A549 (cell line): ENCODE measurements around the gene BCS1L. TPM values are rescaled to one million over a fixed set of nuclear protein-coding genes. Genes with fewer than 3 reads are reported as not detected.
A peak's percentile ranks its signal among the peaks of the same experiment; 100 is the strongest.

ENCODE experiments used
- ATAC-seq, 2 experiments: fragments of 200-7000 bp in 1 of 2; fragments of >200 bp in 1 of 2; cut with Nextera tagmentation in 1 of 2; cut with Tn5 transposase in 1 of 2; 3 replicates each; pipeline versions ENCODE4 v1.8.0 to v1.9.1; 2018 to 2020; ENCODE audit warnings: mild to moderate bottlenecking in 1 of 2, moderate library complexity in 1 of 2
- CTCF ChIA-PET: fragments of 300-600 bp; sonication (Branson Sonifier 250); formaldehyde crosslinking; extraction: SDS; loops from one replicate; lab custom pipeline; 2021; ENCODE audit warnings: antibody characterized with exemption, inconsistent platforms; lab: Yijun Ruan, JAX
- POLR2A ChIA-PET: fragments of 350-600 bp; formaldehyde crosslinking; extraction: SDS; loops from one replicate; lab custom pipeline; 2021; ENCODE audit warnings: antibody characterized with exemption, inconsistent platforms; lab: Yijun Ruan, JAX
- DNase-seq, 2 experiments: peaks; one replicate each; pipeline versions ENCODE4 v3.0.0 to v3.0.0-alpha.2; 2011 to 2016; ENCODE audit warnings: low read depth in 1 of 2, low spot score in 1 of 2
- FAIRE-seq: peaks from 2 replicates; lab custom pipeline; 2011; peaks lifted over from hg19 to GRCh38; lab: Jason Lieb, UNC
- H3K27ac ChIP-seq, 2 experiments: fragments of >200 bp; sonication (Bioruptor Twin); formaldehyde crosslinking; 3 replicates each; pipeline ENCODE4 v1.5.1; 2016 to 2017
- H3K4me1 ChIP-seq: fragments of >200 bp; sonication (Bioruptor Twin); formaldehyde crosslinking; 3 replicates; pipeline ENCODE4 v1.6.1; 2016
- H3K4me2 ChIP-seq: fragments of >200 bp; sonication (Bioruptor Twin); formaldehyde crosslinking; 3 replicates; pipeline ENCODE4 v1.6.1; 2016
- H3K4me3 ChIP-seq: fragments of >200 bp; sonication (Bioruptor Twin); formaldehyde crosslinking; 3 replicates; pipeline ENCODE4 v1.5.1; 2016
- H3K9me3 ChIP-seq: fragments of >200 bp; sonication (Bioruptor Twin); formaldehyde crosslinking; 3 replicates; pipeline ENCODE4 v1.6.1; 2016
- CHD4 ChIP-seq: fragments of 200-600 bp; sonication (generic); IDR thresholded peaks from 2 replicates; pipeline ENCODE4 v1.6.1; 2016; ENCODE audit warnings: antibody characterized with exemption, mild to moderate bottlenecking, borderline replicate concordance
- EHMT2 ChIP-seq: fragments of 200-600 bp; sonication (generic); IDR thresholded peaks from 2 replicates; pipeline ENCODE4 v1.6.1; 2016; ENCODE audit warnings: antibody characterized with exemption, low read depth, mild to moderate bottlenecking, moderate library complexity
- EP300 ChIP-seq, 2 experiments: fragments of >200 bp; sonication (Bioruptor Twin); formaldehyde crosslinking; IDR thresholded peaks; 2 replicates in 1 of 2; 3 replicates in 1 of 2; pipeline ENCODE4 v1.6.1; 2016 to 2017
- FOSB ChIP-seq: fragments of 250-450 bp; sonication (Bioruptor Pico); IDR thresholded peaks from 2 replicates; pipeline ENCODE4 v1.5.0; 2020; ENCODE audit warnings: mild to moderate bottlenecking, moderate library complexity
- FOSL2 ChIP-seq, 2 experiments: fragments of 450-650 bp in 1 of 2; fragments of >200 bp in 1 of 2; sonication (Bioruptor Twin) in 1 of 2; formaldehyde crosslinking; IDR thresholded peaks; 2 replicates each; pipeline versions ENCODE4 v1.5.0 to v1.6.1; 2016 to 2020; ENCODE audit warnings: mild to moderate bottlenecking in 1 of 2, moderate library complexity in 1 of 2
- HEYL ChIP-seq: fragments of 250-450 bp; sonication (Bioruptor Pico); IDR thresholded peaks from 2 replicates; pipeline ENCODE4 v1.8.0; 2021; ENCODE audit warnings: mild to moderate bottlenecking, moderate library complexity
- HOXB5 ChIP-seq: fragments of 250-450 bp; sonication (Bioruptor Pico); IDR thresholded peaks from 2 replicates; pipeline ENCODE4 v1.5.0; 2020; ENCODE audit warnings: mild to moderate bottlenecking, moderate library complexity
- KDM1A ChIP-seq: fragments of 200-600 bp; sonication (generic); IDR thresholded peaks from 2 replicates; pipeline ENCODE4 v1.6.1; 2016; ENCODE audit warnings: low read depth, mild to moderate bottlenecking
- MYC ChIP-seq: IDR thresholded peaks from 2 replicates; pipeline ENCODE4 v1.6.1; 2012; ENCODE audit warnings: mild to moderate bottlenecking, inconsistent platforms, low read length, improper control_type of control experiment, borderline replicate concordance
- NFE2L2 ChIP-seq: fragments of 150-350 bp; conservative IDR thresholded peaks from 2 replicates; pipeline ENCODE4 v1.6.1; 2014; ENCODE audit warnings: low read length
- PHF8 ChIP-seq: fragments of 200-600 bp; sonication (generic); IDR thresholded peaks from 2 replicates; pipeline ENCODE4 v1.6.1; 2016; ENCODE audit warnings: low read depth, mild to moderate bottlenecking, antibody characterized with exemption, moderate library complexity, borderline replicate concordance
- POLR2AphosphoS2 ChIP-seq: conservative IDR thresholded peaks from 2 replicates; pipeline ENCODE4 v1.6.1; 2012; ENCODE audit warnings: low read length, improper control_type of control experiment, inconsistent platforms
- RAD21 ChIP-seq, 2 experiments: fragments of >200 bp in 1 of 2; sonication (Bioruptor Twin) in 1 of 2; formaldehyde crosslinking in 1 of 2; IDR thresholded peaks in 1 of 2; conservative IDR thresholded peaks in 1 of 2; 2 replicates in 1 of 2; 3 replicates in 1 of 2; pipeline ENCODE4 v1.6.1; 2012 to 2018; ENCODE audit warnings: inconsistent platforms in 1 of 2
- RFX5 ChIP-seq: fragments of 450-650 bp; IDR thresholded peaks from 2 replicates; pipeline ENCODE4 v1.7.1; 2014; ENCODE audit warnings: antibody characterized with exemption, mild to moderate bottlenecking, moderate library complexity
- SMC3 ChIP-seq: fragments of >200 bp; sonication (Bioruptor Twin); formaldehyde crosslinking; IDR thresholded peaks from 3 replicates; pipeline ENCODE4 v1.6.1; 2018; ENCODE audit warnings: inconsistent platforms
- SREBF2 ChIP-seq: fragments of 450-650 bp; IDR thresholded peaks from 2 replicates; pipeline ENCODE4 v1.6.1; 2014; ENCODE audit warnings: mild to moderate bottlenecking, moderate library complexity
- TFCP2L1 ChIP-seq: fragments of 250-450 bp; sonication (Bioruptor Pico); IDR thresholded peaks from 2 replicates; pipeline ENCODE4 v1.5.0; 2021; ENCODE audit warnings: mild to moderate bottlenecking
- ZC3H11A ChIP-seq: fragments of 450-650 bp; IDR thresholded peaks from 2 replicates; pipeline ENCODE4 v1.6.1; 2014; ENCODE audit warnings: antibody characterized with exemption, mild to moderate bottlenecking
- ZNF302 ChIP-seq: fragments of 250-450 bp; sonication (Bioruptor Pico); IDR thresholded peaks from 2 replicates; pipeline ENCODE4 v1.9.0; 2021; ENCODE audit warnings: inconsistent platforms, mild to moderate bottlenecking, moderate library complexity
- WGBS: methylation state at CpG from one replicate; pipeline ENCODE4 v1.1.6; 2017; ENCODE audit errors: missing lambda C conversion rate; 5-methylcytosine and 5-hydroxymethylcytosine counted together
- polyA plus RNA-seq, 4 experiments: library from polyadenylated mRNA; depleted of rRNA in 3 of 4; stranded (reverse); fragments of >200 nt; fragmentation: RNase III in 1 of 4; extraction: RNeasy Plus Mini Kit Qiagen cat#74134 plus additional on column Dnase treatment in 1 of 4; gene quantifications; 2 replicates in 3 of 4; 3 replicates in 1 of 4; pipeline ENCODE4 v1.2.3, GENCODE V29; 2011 to 2017
- TF ChIP-seq, protein P1 (sequence below): fragments of 250-450 bp; sonication (Bioruptor Pico); IDR thresholded peaks from 2 replicates; pipeline ENCODE4 v1.5.0; 2021; ENCODE audit warnings: mild to moderate bottlenecking, moderate library complexity, borderline replicate concordance
- TF ChIP-seq, protein P2 (sequence below): fragments of >200 bp; sonication (Bioruptor Twin); formaldehyde crosslinking; IDR thresholded peaks from 3 replicates; pipeline ENCODE4 v1.5.1; 2016
- TF ChIP-seq, protein P3 (sequence below): IDR thresholded peaks from 2 replicates; pipeline ENCODE4 v1.6.1; 2012

BCS1L gene
- polyA plus RNA-seq, 2 of the 4 experiments (the other 2 are of a cell fraction), result 46.3 to 47.1 TPM

DNA sequence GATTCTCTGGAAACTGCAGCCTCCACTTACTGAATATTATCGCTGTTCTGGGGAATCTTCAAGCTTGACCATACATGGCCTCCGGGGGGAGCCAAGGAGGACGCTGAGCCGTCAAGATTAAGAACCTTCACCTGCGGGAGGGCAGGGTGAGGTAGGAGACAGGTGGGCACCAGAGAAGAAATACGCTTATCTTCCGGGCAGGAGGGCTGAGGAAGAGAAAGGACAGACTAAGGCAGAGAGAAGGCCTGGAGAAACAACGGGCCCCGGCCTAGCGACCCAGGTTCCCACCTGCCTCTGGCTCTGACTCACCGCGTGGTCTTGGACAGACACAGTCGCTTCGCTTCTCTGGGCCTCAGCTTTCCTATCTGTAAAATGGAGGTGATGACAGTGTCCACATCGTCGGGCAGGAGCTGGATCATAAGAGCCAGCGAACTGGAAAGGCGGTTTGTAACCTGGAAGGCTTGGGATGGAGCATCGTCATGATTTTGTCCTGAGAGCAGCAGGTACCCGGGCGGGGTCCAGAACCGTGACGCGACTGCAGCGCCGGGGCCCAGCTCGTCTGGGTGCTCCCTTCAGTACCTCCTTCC is 719 bp upstream of the BCS1L start:
- peaks cover 14% of the 10 kb centered on the region; the same call in 2 of the 3 replicates for H3K4me1 ChIP-seq
- no peak for FAIRE-seq

DNA sequence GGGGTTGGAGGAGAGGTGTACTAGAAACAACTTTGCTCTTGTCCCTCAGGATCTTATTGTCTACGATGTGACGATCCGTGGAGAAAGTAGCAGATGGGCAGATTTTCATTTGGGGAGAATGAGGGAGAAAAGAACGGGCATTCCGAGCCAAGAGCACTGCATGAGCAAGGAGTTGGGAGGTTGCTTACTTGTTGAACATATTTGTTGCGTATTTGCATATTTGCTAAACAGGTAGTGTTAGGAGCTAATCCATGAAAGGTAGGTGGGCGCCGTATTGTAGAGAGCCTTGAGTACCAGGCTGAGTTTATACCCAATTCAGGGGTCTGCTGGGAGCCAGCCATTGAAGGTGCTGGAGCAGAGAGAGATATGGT is 490 bp downstream of the BCS1L start:
- 25% methylated on average over 8 of the region's 8 CpGs for WGBS
- Histone ChIP-seq H3K27ac (peak overlapping the region; percentile 93 to 95), H3K4me1 (peaks cover 14% of the 10 kb centered on the region; the same call in 2 of the 3 replicates), H3K4me3 (peak overlapping the region; percentile 77), H3K9me3 (no peaks in the 10 kb centered on the region), H3K4me2 (peak overlapping the region; percentile 72)
- no peak for FAIRE-seq
- ChIA-PET CTCF (interaction anchor here (0.6 to 7.8 kb wide), 11 partner anchors 11 to 375 kb away, joined by 3 to 76 read pairs (median 7); partner anchors contain the start of genes RNF25 and STK36), POLR2A (interaction anchor here (0.6 to 4.0 kb wide), 5 partner anchors 12 to 431 kb away, joined by 3 to 37 read pairs (median 3); partner anchors contain the start of genes RNF25 and STK36)
- ATAC-seq, result no peak
- TF ChIP-seq EHMT2 (no peak), FOSB (CRISPR knock-in tag) (no peak), MYC (no peak), NFE2L2 (no peak), TFCP2L1 (CRISPR knock-in tag) (no peak), HEYL (CRISPR knock-in tag) (no peak), POLR2AphosphoS2 (no peak), SREBF2 (no peak)
- TF ChIP-seq, protein P1, sequence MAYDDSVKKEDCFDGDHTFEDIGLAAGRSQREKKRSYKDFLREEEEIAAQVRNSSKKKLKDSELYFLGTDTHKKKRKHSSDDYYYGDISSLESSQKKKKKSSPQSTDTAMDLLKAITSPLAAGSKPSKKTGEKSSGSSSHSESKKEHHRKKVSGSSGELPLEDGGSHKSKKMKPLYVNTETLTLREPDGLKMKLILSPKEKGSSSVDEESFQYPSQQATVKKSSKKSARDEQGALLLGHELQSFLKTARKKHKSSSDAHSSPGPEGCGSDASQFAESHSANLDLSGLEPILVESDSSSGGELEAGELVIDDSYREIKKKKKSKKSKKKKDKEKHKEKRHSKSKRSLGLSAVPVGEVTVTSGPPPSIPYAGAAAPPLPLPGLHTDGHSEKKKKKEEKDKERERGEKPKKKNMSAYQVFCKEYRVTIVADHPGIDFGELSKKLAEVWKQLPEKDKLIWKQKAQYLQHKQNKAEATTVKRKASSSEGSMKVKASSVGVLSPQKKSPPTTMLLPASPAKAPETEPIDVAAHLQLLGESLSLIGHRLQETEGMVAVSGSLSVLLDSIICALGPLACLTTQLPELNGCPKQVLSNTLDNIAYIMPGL (CRISPR knock-in tag), result no peak
- DNase-seq, result no peak

More for the DNA sequence above, 719 bp upstream of the BCS1L start:
- peak overlapping the region; percentile 93 to 95 for H3K27ac ChIP-seq
- ATAC-seq (peak; percentile 75 to 77), DNase-seq (peak; percentile 72 to 75)
- peak in 1 of 2 experiments; percentile 33; a peak in 2 of 5 replicates for TF ChIP-seq RAD21 (conservative IDR thresholded peaks at IDR 0.05 in 1 of 2, IDR thresholded peaks at IDR 0.05 in 1 of 2)
- TF ChIP-seq, protein P2, sequence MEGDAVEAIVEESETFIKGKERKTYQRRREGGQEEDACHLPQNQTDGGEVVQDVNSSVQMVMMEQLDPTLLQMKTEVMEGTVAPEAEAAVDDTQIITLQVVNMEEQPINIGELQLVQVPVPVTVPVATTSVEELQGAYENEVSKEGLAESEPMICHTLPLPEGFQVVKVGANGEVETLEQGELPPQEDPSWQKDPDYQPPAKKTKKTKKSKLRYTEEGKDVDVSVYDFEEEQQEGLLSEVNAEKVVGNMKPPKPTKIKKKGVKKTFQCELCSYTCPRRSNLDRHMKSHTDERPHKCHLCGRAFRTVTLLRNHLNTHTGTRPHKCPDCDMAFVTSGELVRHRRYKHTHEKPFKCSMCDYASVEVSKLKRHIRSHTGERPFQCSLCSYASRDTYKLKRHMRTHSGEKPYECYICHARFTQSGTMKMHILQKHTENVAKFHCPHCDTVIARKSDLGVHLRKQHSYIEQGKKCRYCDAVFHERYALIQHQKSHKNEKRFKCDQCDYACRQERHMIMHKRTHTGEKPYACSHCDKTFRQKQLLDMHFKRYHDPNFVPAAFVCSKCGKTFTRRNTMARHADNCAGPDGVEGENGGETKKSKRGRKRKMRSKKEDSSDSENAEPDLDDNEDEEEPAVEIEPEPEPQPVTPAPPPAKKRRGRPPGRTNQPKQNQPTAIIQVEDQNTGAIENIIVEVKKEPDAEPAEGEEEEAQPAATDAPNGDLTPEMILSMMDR, result peak; percentile 59
- TF ChIP-seq CHD4, result 0 out of 2 replicates have a peak, but pooled peaks have one; percentile 21
- peak; percentile 70; the same call in 1 of the 2 replicates for TF ChIP-seq MYC
- TF ChIP-seq EP300 (IDR thresholded peaks at IDR 0.05), result no peak
- TF ChIP-seq RFX5, result 0 out of 2 replicates have a peak, but pooled peaks have one; percentile 13
- no peak for TF ChIP-seq ZC3H11A
- no peak for TF ChIP-seq POLR2AphosphoS2
- no peak for TF ChIP-seq ZNF302 (CRISPR knock-in tag)
- TF ChIP-seq, protein P3, sequence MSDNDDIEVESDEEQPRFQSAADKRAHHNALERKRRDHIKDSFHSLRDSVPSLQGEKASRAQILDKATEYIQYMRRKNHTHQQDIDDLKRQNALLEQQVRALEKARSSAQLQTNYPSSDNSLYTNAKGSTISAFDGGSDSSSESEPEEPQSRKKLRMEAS, result peak; percentile 67
- TF ChIP-seq PHF8, result peak; percentile 52; the same call in 1 of the 2 replicates
- TF ChIP-seq FOSL2 (IDR thresholded peaks at IDR 0.05), result no peak
- TF ChIP-seq FOSL2 (CRISPR knock-in tag; IDR thresholded peaks at IDR 0.05), result peak; percentile 51
- peak; percentile 43; the same call in 2 of the 3 replicates for TF ChIP-seq SMC3
- TF ChIP-seq HOXB5 (CRISPR knock-in tag), result 0 out of 2 replicates have a peak, but pooled peaks have one; percentile 40
- peak; percentile 68; the same call in 1 of the 2 replicates for TF ChIP-seq KDM1A
- peak overlapping the region; percentile 79 for H3K4me2 ChIP-seq
- peak overlapping the region; percentile 77 for H3K4me3 ChIP-seq
- WGBS, result 1% methylated on average over 27 of the region's 27 CpGs
- POLR2A ChIA-PET, result interaction anchor here (1.0 to 4.0 kb wide), 4 partner anchors 13 to 240 kb away, joined by 3 to 37 read pairs (median 4); partner anchors contain the start of genes RNF25 and STK36
- no peaks in the 10 kb centered on the region for H3K9me3 ChIP-seq
- CTCF ChIA-PET, result interaction anchor here (0.8 to 7.8 kb wide), 19 partner anchors 11 to 376 kb away, joined by 3 to 76 read pairs (median 4); partner anchors contain the start of genes RNF25, STK36 and TTLL4
